Body of pancreas (tissue), 4 donors: ENCODE measurements around the gene ANP32A. TPM values are rescaled to one million over a fixed set of nuclear protein-coding genes. Genes with fewer than 3 reads are reported as not detected.

Experiments used
- ATAC-seq: fragments of 150-250 bp; one replicate; pipeline ENCODE4 v1.9.1; 2016
- DNase-seq, 4 donors: peaks; one replicate each; pipeline ENCODE4 v3.0.0-alpha.2; 2019
- H3K27ac ChIP-seq, 4 donors: fragments of 200-600 bp; sonication (generic); 1 replicate in 3 of 4; 2 replicates in 1 of 4; pipeline versions ENCODE4 v1.5.1 to v1.6.1; 2016 to 2019; ENCODE audit warnings: mild to moderate bottlenecking in 1 of 4, mixed read lengths in 1 of 4, moderate library complexity in 1 of 4
- H3K27me3 ChIP-seq, 2 donors: fragments of 200-600 bp; sonication (generic); one replicate each; pipeline ENCODE4 v1.6.0; 2016; ENCODE audit warnings: mild to moderate bottlenecking in 1 of 2
- H3K36me3 ChIP-seq, 2 donors: fragments of 200-600 bp; sonication (generic); replicated peaks in 1 of 2; 2 replicates each; pipeline ENCODE4 v1.5.1; 2016; ENCODE audit warnings: low read depth in 2 of 2; ENCODE audit not compliant: insufficient read depth in 1 of 2
- H3K4me1 ChIP-seq: fragments of 200-600 bp; sonication (generic); one replicate; pipeline ENCODE4 v1.6.0; 2016
- H3K4me3 ChIP-seq, 2 donors: fragments of 200-600 bp; sonication (generic); 1 replicate in 1 of 2; 2 replicates in 1 of 2; pipeline ENCODE4 v1.5.1; 2016 to 2019
- H3K9me3 ChIP-seq, 3 donors: fragments of 200-600 bp; sonication (generic); 1 replicate in 2 of 3; 2 replicates in 1 of 3; pipeline ENCODE4 v1.5.1; 2016
- POLR2A ChIP-seq, 3 donors: fragments of 450-650 bp; IDR thresholded peaks; one replicate each; pipeline ENCODE4 v1.6.1; 2016; ENCODE audit warnings: antibody characterized with exemption in 3 of 3, mild to moderate bottlenecking in 2 of 3
- WGBS, 2 donors: methylation state at CpG; one replicate each; pipeline ENCODE4 v1.1.5; 2017; 5-methylcytosine and 5-hydroxymethylcytosine counted together
- intact Hi-C: fragments of 100-400 bp; cut with DNase I; formaldehyde crosslinking; loops from one replicate; pipeline ENCODE4 v1.15.1; 2023
- total RNA-seq, 2 donors: library from RNA; depleted of rRNA; stranded (reverse); fragments of >200 nt; gene quantifications; one replicate each; pipeline ENCODE4 v1.1.0, GENCODE V29; 2016
- TF ChIP-seq, protein P1 (sequence below), 7 experiments: fragments of 450-650 bp in 4 of 7; fragments of 200-600 bp in 3 of 7; sonication (generic) in 3 of 7; IDR thresholded peaks; one replicate each; pipeline ENCODE4 v1.5.1; 2016 to 2019; ENCODE audit warnings: antibody characterized with exemption in 7 of 7

Gene ANP32A
- total RNA-seq, 2 donors from 2014 or later, result 27.7 to 37.4 TPM

DNA sequence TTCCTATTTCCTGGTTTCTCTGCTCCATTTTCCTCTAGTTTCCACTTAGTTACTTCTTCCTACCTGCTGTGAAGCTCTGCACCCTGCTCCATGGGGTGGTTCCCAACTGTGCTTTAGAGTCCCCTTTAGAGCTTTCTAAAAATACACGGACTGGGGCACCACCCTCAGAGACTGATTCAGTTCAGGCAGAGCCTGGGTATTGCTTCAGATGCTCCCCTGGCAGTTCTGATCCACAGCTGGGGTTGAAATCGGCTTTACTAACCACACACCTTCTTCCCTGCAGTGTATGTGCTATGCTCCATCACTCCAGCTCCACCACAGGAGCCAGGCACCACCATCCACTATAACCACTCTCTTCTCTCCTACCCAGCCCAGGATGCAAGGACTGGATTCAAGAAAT is 12.6 kb downstream of the ANP32A start:
- Histone ChIP-seq H3K27me3 (no peaks in the 10 kb centered on the region), H3K9me3 (no peaks in the 10 kb centered on the region), H3K4me3 (no peak overlapping the region), H3K27ac (no peak overlapping the region), H3K4me1 (peaks cover 23% of the 10 kb centered on the region), H3K36me3 (no peaks in the 10 kb centered on the region)
- DNase-seq (no peak), ATAC-seq (no peak)
- TF ChIP-seq, protein P1, sequence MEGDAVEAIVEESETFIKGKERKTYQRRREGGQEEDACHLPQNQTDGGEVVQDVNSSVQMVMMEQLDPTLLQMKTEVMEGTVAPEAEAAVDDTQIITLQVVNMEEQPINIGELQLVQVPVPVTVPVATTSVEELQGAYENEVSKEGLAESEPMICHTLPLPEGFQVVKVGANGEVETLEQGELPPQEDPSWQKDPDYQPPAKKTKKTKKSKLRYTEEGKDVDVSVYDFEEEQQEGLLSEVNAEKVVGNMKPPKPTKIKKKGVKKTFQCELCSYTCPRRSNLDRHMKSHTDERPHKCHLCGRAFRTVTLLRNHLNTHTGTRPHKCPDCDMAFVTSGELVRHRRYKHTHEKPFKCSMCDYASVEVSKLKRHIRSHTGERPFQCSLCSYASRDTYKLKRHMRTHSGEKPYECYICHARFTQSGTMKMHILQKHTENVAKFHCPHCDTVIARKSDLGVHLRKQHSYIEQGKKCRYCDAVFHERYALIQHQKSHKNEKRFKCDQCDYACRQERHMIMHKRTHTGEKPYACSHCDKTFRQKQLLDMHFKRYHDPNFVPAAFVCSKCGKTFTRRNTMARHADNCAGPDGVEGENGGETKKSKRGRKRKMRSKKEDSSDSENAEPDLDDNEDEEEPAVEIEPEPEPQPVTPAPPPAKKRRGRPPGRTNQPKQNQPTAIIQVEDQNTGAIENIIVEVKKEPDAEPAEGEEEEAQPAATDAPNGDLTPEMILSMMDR (IDR thresholded peaks at IDR 0.05), result no peak
- TF ChIP-seq POLR2A (IDR thresholded peaks at IDR 0.05), result no peak
- intact Hi-C loops, result no loop called here
- WGBS, 2 donors, result 23 to 38% methylated on average over 2 of the region's 2 CpGs

DNA sequence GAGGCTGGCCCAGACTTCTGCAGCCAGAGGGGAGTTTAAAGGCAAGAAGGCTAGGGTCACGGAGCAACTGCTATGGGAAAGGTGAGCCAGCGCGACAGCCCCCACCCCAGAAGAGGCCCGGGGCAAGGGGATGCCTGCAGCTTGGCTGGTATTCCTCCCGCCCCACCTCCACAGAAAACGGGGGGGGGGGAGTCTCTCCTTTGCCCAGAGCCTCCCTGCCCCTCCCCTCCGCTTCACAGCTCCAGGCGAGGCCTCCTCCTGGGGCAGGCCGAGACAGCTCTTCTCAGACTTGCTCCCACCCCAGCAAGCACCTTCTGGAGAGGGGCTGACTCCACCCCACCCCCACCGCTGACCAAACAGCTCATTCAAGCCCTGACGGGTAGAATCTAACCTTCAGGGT is 13.4 kb downstream of the ANP32A start:
- Histone ChIP-seq H3K27me3 (no peaks in the 10 kb centered on the region), H3K36me3 (no peaks in the 10 kb centered on the region), H3K4me1 (peaks cover 25% of the 10 kb centered on the region), H3K4me3 (no peak overlapping the region), H3K27ac (no peak overlapping the region), H3K9me3 (no peaks in the 10 kb centered on the region)
- 69 to 73% methylated on average over 8 to 11 of the region's 11 CpGs for WGBS, 2 donors
- intact Hi-C loops, result no loop called here
- ATAC-seq, result no peak
- DNase-seq, result no peak
- TF ChIP-seq, protein P1 (IDR thresholded peaks at IDR 0.05), result no peak
- TF ChIP-seq POLR2A (IDR thresholded peaks at IDR 0.05), result no peak

DNA sequence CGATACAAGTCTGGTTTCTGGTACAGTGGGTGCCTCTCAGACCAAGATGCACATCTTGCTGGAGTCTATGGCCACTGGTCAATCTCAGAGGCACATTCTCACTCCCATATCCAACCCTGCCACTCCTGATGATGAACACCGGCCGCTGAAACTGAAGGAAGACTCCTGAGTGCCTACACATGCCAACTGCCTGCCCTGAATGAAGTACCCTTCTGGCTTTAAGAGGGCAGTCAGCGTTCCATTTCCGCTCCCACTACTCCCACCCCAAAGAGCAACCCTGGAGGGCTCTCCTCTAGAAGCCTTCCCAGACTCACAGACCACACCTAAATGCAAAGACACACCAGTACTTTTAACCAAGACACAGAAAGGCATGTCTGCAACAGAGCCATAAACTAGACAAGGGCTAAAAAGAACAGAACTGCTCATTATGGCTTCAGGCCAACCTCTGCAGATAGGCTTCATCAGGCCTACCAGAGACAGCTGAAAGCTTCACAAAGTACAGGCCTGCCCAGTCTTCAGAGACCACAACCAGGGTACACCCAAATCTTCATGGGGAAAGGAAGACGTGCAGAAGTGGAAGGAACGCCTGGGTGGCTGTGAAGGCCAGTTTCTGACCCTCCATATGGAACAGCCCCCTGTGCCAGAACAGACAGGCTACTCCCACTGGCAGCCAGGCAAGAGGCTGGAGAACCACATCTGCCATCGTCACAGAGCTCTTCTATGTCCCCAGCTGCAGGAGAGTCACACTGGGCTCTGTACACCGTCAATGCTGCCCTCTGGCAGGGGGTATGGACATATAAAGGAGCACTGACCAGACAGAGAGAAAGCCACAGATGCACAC is 14.3 kb downstream of the ANP32A start:
- H3K4me3 ChIP-seq, result no peak overlapping the region
- no peak for TF ChIP-seq POLR2A (IDR thresholded peaks at IDR 0.05)
- intact Hi-C loops, result no loop called here
- no peak overlapping the region for H3K27ac ChIP-seq
- H3K27me3 ChIP-seq, result no peaks in the 10 kb centered on the region
- H3K4me1 ChIP-seq, result peaks cover 33% of the 10 kb centered on the region
- 77 to 85% methylated on average over 8 to 9 of the region's 9 CpGs for WGBS, 2 donors
- DNase-seq (no peak), ATAC-seq (no peak)
- H3K9me3 ChIP-seq, result no peaks in the 10 kb centered on the region
- no peaks in the 10 kb centered on the region for H3K36me3 ChIP-seq

DNA sequence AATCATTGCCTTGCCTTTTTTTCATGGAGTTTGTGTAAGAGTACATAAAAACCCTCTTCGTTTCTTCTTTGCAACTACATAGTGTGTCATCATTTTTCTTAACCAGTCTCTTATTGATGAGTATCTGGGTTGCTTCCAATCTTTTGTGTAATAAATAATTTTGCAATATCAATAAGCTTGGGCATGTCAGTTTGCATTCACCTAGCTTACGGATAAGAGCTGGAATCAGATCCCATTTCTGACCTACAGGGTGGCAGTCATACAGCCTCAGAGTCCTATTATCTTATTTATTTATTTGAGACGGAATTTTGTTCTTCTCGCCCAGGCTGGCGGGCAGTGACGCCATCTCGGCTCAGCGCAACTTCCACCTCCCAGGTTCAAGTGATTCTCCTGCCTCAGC is 18.3 kb downstream of the ANP32A start:
- H3K9me3 ChIP-seq, result no peaks in the 10 kb centered on the region
- ATAC-seq, result no peak

DNA sequence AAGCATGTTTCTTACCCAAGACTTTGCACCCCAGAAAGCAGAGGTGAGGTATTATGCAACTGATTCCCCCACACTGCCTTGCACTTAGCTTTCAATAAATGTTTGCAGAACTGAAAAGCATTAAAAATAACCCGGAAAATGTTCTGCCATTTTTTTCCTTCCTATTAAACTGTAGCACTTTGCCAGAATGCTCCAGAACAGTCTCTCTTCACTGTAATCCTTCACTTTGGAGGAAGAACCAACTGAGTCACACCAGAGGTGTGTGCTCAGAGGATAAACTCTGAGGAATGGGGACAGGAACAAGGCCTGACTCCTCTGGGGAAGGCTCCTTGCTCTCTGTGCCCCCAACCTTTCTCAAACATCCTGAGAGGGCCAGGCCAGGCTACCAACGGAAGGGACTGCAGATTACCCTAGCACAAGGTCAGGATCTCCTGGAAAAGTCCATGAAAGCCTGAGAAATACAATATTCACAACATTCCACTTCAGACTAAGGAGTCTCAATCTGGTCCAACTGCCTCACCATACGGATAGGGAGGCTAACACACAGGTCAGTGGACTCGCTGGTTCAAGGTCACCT is 19.0 kb downstream of the ANP32A start:
- H3K36me3 ChIP-seq, result no peaks in the 10 kb centered on the region
- H3K4me1 ChIP-seq, result peaks cover 23% of the 10 kb centered on the region
- H3K4me3 ChIP-seq, result no peak overlapping the region
- no peak for ATAC-seq
- no peaks in the 10 kb centered on the region for H3K27me3 ChIP-seq
- TF ChIP-seq, protein P1 (IDR thresholded peaks at IDR 0.05), result no peak
- no peak for TF ChIP-seq POLR2A (IDR thresholded peaks at IDR 0.05)
- H3K27ac ChIP-seq, result no peak overlapping the region
- intact Hi-C loops, result no loop called here
- 34 to 41% methylated on average over 4 of the region's 4 CpGs for WGBS, 2 donors
- DNase-seq, result no peak
- no peaks in the 10 kb centered on the region for H3K9me3 ChIP-seq

More for the DNA sequence above, 18.3 kb downstream of the ANP32A start:
- Histone ChIP-seq H3K4me1 (peaks cover 30% of the 10 kb centered on the region), H3K27me3 (no peaks in the 10 kb centered on the region), H3K36me3 (no peaks in the 10 kb centered on the region), H3K4me3 (no peak overlapping the region), H3K27ac (no peak overlapping the region)
- no peak for DNase-seq
- TF ChIP-seq, protein P1 (IDR thresholded peaks at IDR 0.05), result no peak
- TF ChIP-seq POLR2A (IDR thresholded peaks at IDR 0.05), result no peak
- intact Hi-C loops, result no loop called here
- WGBS, 2 donors, result 74 to 80% methylated on average over 8 of the region's 8 CpGs
